Sigmoid colon (tissue), 4 donors: ENCODE measurements around the gene TECPR2.

Source experiments
- EP300 ChIP-seq, 4 donors: sonication (generic); formaldehyde crosslinking; IDR thresholded peaks; one replicate each; pipeline ENCODE4 v1.6.1; 2017; ENCODE audit warnings: antibody characterized with exemption in 4 of 4
- POLR2A ChIP-seq, 2 donors: fragments of 450-650 bp; IDR thresholded peaks; one replicate each; pipeline ENCODE4 v1.6.1; 2016; ENCODE audit warnings: antibody characterized with exemption in 2 of 2, mild to moderate bottlenecking in 2 of 2, moderate library complexity in 2 of 2
- POLR2AphosphoS5 ChIP-seq, 4 donors: sonication (generic); formaldehyde crosslinking; IDR thresholded peaks; one replicate each; pipeline ENCODE4 v1.6.1; 2017; ENCODE audit warnings: antibody characterized with exemption in 4 of 4
- TF ChIP-seq, protein P1 (sequence below), 4 experiments: fragments of 450-650 bp in 3 of 4; fragments of 200-600 bp in 1 of 4; IDR thresholded peaks; one replicate each; pipeline ENCODE4 v1.5.1; 2016 to 2019; ENCODE audit warnings: antibody characterized with exemption in 4 of 4, mild to moderate bottlenecking in 3 of 4, moderate library complexity in 2 of 4

DNA sequence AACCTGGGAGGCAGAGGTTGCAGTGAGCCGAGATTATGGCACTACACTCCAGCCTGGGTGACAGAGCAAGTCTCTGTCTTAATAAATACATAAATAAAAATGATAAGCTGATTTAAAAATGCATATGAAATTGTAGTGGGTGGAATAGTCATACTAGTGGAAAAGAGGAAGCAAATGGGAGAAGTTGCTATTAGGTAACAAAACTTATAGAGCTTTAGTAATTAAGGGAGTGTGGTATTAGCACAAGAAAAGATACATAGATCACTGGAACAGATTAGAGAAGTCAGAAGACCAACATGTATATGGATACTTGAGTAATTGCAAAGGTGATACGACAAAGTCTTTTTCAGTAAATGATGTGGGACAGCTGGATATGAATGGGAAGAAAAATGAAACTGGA, 26.5 kb downstream of the TECPR2 start:
- TF ChIP-seq POLR2AphosphoS5 (IDR thresholded peaks at IDR 0.05), result no peak
- TF ChIP-seq, protein P1, sequence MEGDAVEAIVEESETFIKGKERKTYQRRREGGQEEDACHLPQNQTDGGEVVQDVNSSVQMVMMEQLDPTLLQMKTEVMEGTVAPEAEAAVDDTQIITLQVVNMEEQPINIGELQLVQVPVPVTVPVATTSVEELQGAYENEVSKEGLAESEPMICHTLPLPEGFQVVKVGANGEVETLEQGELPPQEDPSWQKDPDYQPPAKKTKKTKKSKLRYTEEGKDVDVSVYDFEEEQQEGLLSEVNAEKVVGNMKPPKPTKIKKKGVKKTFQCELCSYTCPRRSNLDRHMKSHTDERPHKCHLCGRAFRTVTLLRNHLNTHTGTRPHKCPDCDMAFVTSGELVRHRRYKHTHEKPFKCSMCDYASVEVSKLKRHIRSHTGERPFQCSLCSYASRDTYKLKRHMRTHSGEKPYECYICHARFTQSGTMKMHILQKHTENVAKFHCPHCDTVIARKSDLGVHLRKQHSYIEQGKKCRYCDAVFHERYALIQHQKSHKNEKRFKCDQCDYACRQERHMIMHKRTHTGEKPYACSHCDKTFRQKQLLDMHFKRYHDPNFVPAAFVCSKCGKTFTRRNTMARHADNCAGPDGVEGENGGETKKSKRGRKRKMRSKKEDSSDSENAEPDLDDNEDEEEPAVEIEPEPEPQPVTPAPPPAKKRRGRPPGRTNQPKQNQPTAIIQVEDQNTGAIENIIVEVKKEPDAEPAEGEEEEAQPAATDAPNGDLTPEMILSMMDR (IDR thresholded peaks at IDR 0.05), result no peak
- TF ChIP-seq POLR2A (IDR thresholded peaks at IDR 0.05), result no peak
- no peak for TF ChIP-seq EP300 (IDR thresholded peaks at IDR 0.05)
